Activated B cell treated with CpG ODN at 0.5 μM for 24 hours (primary cell): ENCODE results near the gene LEP. TPM values are rescaled to one million over a fixed set of nuclear protein-coding genes. Genes with fewer than 3 reads are reported as not detected.
"Not testable (repeated sequence)": the region's sequence is repeated elsewhere in the genome, so short reads cannot be mapped to it uniquely, and the experiment has no call there.

Source experiments
- ATAC-seq: fragments of 200-7000 bp; cut with Tn5 transposase; one replicate; pipeline ENCODE4 v1.10.0; 2021; ENCODE audit warnings: low read depth, mild to moderate bottlenecking, moderate library complexity
- CTCF ChIA-PET: fragments of 350-600 bp; sonication (Branson Sonifier 250); formaldehyde crosslinking; loops from one replicate; lab custom pipeline; 2021; ENCODE audit warnings: antibody characterized with exemption; lab: Charles Lee
- POLR2A ChIA-PET: fragments of 350-600 bp; sonication (Branson Sonifier 250); formaldehyde crosslinking; loops from one replicate; lab custom pipeline; 2021; ENCODE audit warnings: antibody characterized with exemption; lab: Charles Lee
- DNase-seq: peaks from one replicate; pipeline ENCODE4 v3.0.0; 2022
- H3K27ac Mint-ChIP-seq: one replicate; pipeline ENCODE4 v1.8.0; 2020; ENCODE audit warnings: mixed read lengths
- H3K27me3 Mint-ChIP-seq: one replicate; pipeline ENCODE4 v1.8.0; 2021; ENCODE audit warnings: mixed read lengths
- H3K36me3 Mint-ChIP-seq: one replicate; pipeline ENCODE4 v1.8.0; 2021; ENCODE audit warnings: low read depth, mixed read lengths
- H3K4me1 Mint-ChIP-seq: one replicate; pipeline ENCODE4 v1.8.0; 2021; ENCODE audit warnings: mixed read lengths
- H3K4me3 Mint-ChIP-seq: one replicate; pipeline ENCODE4 v1.8.0; 2020; ENCODE audit warnings: mild to moderate bottlenecking, mixed read lengths
- H3K9me3 Mint-ChIP-seq: one replicate; pipeline ENCODE4 v1.8.0; 2020; ENCODE audit warnings: mixed read lengths
- CTCF ChIP-seq: fragments of 200-600 bp; IDR thresholded peaks from one replicate; pipeline ENCODE4 v1.8.0; 2022; ENCODE audit warnings: antibody characterized with exemption, mild to moderate bottlenecking
- intact Hi-C: fragments of 100-400 bp; cut with micrococcal nuclease; formaldehyde crosslinking; loops from one replicate; pipeline ENCODE4 v1.15.1; 2024
- total RNA-seq: library from RNA; stranded (reverse); gene quantifications from 2 replicates; pipeline ENCODE4 v1.2.3, GENCODE V29; 2022

The LEP gene
- total RNA-seq, 1 donor from 2014 or later: not detected

DNA sequence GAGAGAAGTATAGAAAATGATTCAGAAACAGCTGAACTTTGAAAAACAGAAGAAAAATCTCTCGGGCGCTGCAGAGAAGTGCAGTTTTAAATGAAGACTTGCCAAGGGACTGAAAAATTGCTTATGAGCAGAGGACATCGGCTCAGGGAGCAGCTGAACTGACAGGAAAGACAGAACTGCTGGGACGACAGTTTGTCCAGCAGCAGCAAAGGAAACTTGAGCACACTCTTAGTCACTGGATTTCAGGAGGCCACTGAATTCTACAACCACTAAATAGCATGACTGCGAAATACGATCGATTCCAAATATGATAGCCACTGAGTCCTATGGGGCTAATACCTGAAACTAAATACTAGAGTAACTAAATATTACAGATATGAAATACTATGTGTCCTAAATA lies 43.0 kb downstream of the LEP start:
- ATAC-seq: no peak
- POLR2A ChIA-PET: no interaction called here
- no peaks in the 10 kb centered on the region for H3K27me3 Mint-ChIP-seq
- peaks cover 5% of the 10 kb centered on the region for H3K36me3 Mint-ChIP-seq
- no peak for DNase-seq
- H3K4me1 Mint-ChIP-seq: no peaks in the 10 kb centered on the region
- CTCF ChIA-PET: no interaction called here
- TF ChIP-seq CTCF: no peak
- H3K27ac Mint-ChIP-seq: no peak overlapping the region
- intact Hi-C loops: no loop called here
- H3K9me3 Mint-ChIP-seq: peaks cover 15% of the 10 kb centered on the region
- no peak overlapping the region for H3K4me3 Mint-ChIP-seq

- Mint-ChIP-seq H3K4me3 (no peak overlapping the region), H3K9me3 (peaks cover 2% of the 10 kb centered on the region), H3K36me3 (peaks cover 12% of the 10 kb centered on the region), H3K27ac (no peak overlapping the region), H3K27me3 (no peaks in the 10 kb centered on the region), H3K4me1 (no peaks in the 10 kb centered on the region)
- no peak for DNase-seq
- ChIA-PET CTCF (no interaction called here), POLR2A (no interaction called here)
- no peak for TF ChIP-seq CTCF
- no peak for ATAC-seq
- intact Hi-C loops: no loop called here
These were observed 46.5 kb downstream of the LEP start for GRCh38 chr7:128287556-128287955.

- CTCF ChIA-PET, H3K27ac Mint-ChIP-seq, DNase-seq, H3K9me3 Mint-ChIP-seq, POLR2A ChIA-PET, H3K27me3 Mint-ChIP-seq, H3K36me3 Mint-ChIP-seq, H3K4me1 Mint-ChIP-seq, H3K4me3 Mint-ChIP-seq, intact Hi-C loops, ATAC-seq: not testable (repeated sequence)
These were observed 56.9 kb downstream of the LEP start for GRCh38 chr7:128298004-128298403.

GRCh38 chr7:128299109-128299607 lies 58.1 kb downstream of the LEP start:
- H3K9me3 Mint-ChIP-seq: no peaks in the 10 kb centered on the region
- H3K4me3 Mint-ChIP-seq: no peak overlapping the region
- intact Hi-C loops: no loop called here
- ChIA-PET CTCF (no interaction called here), POLR2A (no interaction called here)
- TF ChIP-seq CTCF: no peak
- ATAC-seq (no peak), DNase-seq (no peak)
- no peaks in the 10 kb centered on the region for H3K27me3 Mint-ChIP-seq
- no peak overlapping the region for H3K27ac Mint-ChIP-seq
- peaks cover 16% of the 10 kb centered on the region for H3K36me3 Mint-ChIP-seq
- peaks cover 2% of the 10 kb centered on the region for H3K4me1 Mint-ChIP-seq

DNA sequence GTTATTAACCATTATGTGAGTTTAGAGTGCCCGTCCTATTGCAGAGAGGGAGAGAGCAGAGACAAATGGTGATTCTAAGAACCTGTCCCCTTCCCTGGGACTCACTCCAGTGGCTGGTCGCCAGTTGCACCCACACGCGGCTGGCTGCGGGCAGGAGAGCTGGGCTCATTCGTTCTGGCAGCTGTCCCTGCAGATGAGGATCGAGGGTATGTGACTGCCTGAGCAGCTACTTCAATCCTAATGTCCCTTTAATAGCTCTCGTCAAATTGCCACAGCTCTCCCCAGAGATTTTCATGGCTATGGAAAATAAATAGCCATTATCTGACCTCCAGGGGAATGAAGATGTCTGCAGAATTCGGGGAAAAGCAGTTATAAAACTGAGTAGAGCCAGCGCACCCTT lies 61.1 kb downstream of the LEP start:
- H3K4me3 Mint-ChIP-seq: no peak overlapping the region
- intact Hi-C loops: no loop called here
- ATAC-seq: no peak
- H3K4me1 Mint-ChIP-seq: peaks cover 2% of the 10 kb centered on the region
- ChIA-PET CTCF (no interaction called here), POLR2A (no interaction called here)
- DNase-seq: no peak
- H3K9me3 Mint-ChIP-seq: no peaks in the 10 kb centered on the region
- H3K27me3 Mint-ChIP-seq: no peaks in the 10 kb centered on the region
- no peak for TF ChIP-seq CTCF
- peaks cover 41% of the 10 kb centered on the region for H3K36me3 Mint-ChIP-seq
- H3K27ac Mint-ChIP-seq: no peak overlapping the region

DNA sequence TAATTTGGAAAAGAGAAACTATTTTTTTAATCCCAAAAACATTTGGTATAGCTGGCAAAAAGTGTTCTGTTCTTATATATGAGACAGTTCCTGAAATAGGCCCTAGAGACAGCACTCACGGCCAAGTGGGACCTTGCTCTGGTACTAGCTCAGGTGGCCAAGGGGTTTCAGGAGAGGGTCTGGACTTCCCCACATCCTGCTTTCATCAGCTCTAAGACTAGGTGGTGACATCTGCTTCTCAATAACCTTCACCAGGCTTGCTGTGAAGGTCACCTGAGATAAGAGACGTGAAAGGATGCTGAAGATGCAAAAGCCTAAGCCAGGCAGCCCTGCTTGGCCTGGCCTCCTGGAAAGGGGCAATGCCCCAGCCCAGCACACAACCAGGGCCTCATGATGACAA lies 62.1 kb downstream of the LEP start:
- DNase-seq (no peak), ATAC-seq (no peak)
- H3K36me3 Mint-ChIP-seq: peaks cover 51% of the 10 kb centered on the region
- no peak for TF ChIP-seq CTCF
- intact Hi-C loops: no loop called here
- no peaks in the 10 kb centered on the region for H3K9me3 Mint-ChIP-seq
- CTCF ChIA-PET: no interaction called here
- H3K4me3 Mint-ChIP-seq: no peak overlapping the region
- H3K4me1 Mint-ChIP-seq: peaks cover under 1% of the 10 kb centered on the region
- POLR2A ChIA-PET: no interaction called here
- no peak overlapping the region for H3K27ac Mint-ChIP-seq
- H3K27me3 Mint-ChIP-seq: no peaks in the 10 kb centered on the region
